OCI-M2 (cell line): Measurements from ENCODE around the gene HEBP1.

ENCODE experiments used
- DNase-seq: peaks from one replicate; lab custom pipeline; 2025; ENCODE audit not compliant: unreplicated experiment; lab: John Stamatoyannopoulos, UW

The HEBP1 gene

DNA sequence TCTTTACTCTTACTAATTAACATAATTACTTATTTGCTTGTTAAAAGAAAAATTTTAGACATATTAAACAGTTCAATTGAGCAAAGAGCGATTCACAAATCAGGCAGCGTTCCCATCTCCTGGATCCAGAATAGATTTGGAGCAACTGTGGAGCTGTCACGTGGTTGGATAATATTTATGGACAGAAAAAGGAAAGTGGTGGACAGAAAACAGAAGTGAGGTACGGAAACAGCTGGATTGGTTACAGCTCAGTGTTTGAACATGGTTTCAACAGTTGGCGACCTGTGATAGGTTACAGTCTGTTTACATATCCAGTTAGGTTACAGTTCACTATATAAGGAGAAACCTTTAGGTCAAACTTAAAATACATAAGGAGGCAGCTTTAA, 24.5 kb upstream of the HEBP1 start:
- DNase-seq, result no peak

DNA sequence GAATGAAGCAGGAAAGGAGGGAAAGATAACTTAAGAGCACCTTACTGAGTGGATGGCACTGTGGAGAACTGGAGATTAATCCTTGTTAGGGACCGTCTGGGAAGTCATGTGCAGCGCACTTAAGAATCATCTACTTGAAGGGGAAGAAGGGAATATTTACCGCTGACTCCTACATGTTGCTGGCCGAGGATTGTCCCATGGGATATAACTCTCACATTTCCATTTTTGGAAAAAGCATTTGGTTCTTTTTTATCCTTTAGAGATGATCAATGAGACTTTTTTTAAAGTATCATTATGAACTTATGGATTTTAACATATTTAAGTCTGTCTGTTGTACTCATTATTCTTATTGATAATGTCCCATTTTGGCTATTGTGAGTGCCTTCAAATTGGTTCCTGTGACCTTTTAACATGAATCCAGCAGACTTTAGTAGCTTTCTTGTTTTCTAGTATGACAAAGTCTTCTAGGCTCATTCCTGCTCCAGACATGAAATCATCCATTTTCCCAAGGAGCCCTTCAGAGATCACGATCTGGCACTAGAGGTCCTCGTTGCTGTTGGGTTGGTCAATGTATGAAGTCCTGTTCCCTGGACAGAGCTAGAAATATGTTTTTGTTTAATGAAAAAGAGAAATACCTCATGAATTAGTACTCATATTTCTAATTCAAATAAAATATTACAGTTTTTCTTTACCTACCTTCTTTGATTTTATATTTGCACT, 23.9 kb upstream of the HEBP1 start:
- no peak for DNase-seq

DNA sequence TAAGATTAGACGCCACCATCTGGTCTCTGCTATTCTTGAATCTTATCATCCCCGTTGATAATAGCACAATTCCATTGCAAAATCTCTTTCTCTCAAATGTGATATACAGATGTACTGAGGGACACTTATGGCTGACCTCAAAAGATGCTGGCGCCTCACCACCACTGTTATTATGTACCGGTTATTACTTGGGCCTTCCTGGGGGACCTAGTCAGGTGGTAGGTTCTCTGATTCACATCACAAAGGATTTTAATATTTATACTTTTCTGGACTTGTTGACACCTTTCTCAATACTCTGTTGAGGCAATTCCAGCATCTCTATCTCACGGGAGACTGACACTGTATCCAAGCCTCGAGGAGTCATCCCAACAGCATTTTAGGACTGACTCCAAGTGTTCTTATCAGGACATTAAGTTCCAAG, 22.8 kb upstream of the HEBP1 start:
- DNase-seq, result no peak

DNA sequence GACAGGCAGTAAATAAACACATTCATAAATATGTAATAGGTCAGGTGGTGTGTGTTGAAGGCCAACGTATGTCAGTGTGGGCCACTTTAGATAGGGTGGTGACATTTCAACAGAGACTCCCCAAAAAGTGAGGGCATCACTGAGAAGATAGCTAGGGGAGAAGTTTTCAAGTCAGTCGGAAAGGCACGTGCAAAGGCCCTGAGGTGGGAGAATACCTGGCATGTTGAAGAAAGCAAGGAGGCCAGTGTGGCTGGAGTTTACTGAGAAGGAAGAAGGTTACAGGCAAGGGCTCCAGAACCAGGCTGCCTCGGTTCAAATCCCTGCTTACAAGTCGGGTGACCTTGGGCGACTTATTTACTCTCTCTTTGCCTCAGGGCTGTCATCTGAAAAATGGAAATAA, 11.0 kb upstream of the HEBP1 start:
- DNase-seq, result no peak

DNA sequence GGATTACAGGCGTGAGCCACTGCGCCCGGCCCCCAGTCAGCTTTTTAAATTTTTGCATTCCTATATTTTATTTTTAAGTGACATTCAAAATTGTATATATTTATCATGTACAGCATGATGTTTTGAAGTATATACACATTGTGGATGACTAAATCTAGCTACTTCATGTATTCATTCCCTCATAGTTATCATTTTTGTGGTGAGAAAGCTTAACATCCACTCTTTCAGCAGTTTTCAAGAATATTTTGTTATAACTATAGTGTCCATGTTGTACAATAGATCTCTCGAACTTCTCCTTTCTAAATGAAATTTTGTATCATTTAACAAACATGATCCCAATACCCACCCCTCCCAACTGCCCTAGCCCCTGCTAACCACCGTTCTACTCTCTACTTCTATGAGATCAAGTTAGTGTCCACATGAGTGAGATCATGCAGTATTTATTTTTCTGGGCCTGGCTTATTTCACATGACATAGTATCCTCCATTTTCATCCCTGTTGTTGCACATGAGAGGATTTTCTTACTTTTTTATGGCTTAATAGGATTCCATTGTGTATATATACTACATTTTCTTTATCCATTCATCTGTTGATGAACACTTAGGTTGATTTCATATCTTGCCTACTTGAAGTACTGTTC, 8.8 kb upstream of the HEBP1 start:
- DNase-seq, result no peak

DNA sequence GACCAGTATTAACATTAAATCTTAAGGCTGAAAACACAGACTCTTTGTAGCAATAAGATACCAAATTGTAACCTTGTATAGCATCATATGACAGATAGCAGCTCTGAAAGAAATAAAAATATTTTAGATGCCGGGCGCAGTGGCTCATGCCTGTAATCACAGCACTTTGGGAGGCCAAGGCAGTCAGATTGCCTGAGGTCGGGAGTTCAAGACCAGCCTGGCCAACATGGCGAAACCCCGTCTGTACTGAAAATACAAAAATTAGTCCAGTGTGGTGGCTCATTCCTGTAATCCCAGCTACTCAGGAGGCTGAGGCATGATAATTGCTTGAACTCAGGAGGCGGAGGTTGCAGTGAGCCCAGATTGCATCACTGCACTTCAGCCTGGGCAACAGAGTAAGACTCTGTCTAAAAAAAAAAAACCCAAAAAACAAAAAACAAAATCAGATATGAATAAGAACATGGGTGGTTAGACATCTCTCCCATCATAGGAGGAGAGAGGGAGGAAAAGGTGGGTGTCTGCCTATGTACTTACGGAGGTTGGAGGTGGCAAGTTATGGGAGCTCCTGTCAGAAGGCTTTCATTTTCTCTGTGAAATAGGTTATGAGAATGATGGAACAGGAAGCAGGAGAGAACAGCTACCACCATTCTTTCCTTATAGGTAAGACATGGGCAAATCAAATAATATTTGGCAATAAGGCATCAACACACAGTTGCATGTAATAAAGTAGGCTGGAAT, 7.6 kb upstream of the HEBP1 start:
- DNase-seq, result no peak

DNA sequence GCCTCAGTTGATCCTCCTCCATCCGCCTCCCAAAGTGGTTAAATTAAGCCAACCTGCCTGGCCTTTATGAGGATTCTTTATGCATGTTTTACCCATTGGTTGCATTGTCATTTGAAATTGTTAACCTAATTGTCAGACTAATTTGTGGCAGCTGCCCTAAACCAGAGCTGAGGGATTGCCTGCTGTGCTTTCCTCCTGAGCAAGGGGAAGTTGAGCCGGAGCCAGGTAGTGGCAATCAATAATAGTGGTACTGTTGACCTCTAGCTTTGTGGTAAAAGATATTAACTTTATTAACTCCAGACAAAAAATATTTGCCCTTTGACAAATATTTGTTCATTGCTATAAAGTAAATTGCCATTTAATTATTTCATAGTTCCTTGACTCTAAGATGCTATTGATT, 5.6 kb upstream of the HEBP1 start:
- no peak for DNase-seq

DNA sequence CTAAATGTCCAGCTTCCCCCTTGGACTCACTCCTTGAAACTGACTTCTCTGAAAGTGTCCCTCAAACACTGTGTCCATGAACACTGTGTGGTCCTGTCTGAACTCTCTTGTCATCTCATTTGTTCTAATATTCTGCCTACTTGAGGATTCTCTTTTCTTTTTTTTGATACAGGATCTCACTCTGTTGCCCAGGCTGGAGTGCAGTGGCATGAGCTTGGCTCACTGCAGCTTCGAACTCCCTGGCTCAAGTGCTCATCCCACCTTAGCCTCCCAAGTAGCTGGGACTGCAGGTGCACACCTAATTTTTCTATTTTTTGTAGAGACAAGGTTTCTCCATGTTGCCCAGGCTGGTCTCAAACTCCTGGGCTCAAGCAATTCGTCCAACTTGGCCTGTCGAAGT, 4.9 kb upstream of the HEBP1 start:
- DNase-seq, result no peak

DNA sequence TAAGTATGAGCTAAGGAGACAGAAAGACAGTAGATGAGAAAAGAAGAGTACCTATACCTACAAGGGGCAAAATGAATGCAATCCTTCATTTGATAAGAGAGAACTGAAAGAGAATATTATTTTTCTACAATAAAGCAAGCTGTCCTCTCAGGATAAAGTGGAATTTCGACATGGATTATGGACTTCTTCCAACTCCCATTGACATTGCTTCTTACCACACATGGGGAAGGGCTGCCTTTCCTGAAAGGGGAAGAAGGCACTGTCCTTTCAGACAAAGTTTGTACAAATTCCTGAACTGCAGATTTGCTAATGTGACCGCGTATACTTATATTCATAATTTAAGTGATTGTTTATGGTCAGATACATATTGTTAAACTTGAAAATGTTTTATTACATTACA, 4.3 kb upstream of the HEBP1 start:
- no peak for DNase-seq

DNA sequence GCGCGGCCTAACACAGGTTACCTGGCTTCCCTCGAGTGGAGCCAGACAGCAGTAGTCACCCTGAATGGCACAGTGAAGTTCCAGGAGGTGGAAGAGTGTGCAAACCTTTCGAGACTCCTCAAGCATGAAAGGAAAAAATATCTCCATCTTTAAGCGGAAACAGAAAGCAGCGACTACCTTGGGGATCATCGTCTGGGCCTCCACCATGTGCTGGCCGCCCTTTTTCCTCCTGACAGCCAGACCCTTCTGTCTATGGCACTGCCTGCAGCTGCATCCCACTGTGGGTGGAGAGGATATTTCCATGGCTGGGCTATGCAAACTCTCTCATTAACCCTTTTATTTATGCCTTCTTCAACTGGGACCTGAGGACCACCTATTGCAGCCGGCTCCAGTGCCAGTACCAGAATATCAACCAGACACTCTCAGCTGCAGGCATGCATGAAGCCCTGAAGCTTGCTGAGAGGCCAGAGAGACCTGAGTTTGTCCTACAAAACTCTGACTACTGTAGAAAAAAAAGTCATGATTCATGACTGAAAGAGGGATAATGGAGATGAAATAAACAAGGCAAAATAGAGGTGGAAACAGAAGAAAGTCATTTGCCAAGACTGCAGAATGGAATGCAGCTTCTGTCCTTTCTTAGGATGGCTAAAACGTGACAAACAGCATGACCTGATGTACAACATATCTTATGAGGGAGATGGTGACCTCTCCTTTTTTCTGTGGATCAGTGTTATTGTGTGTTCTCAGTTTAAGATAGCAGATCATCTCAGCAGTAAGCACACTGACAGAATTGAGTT, 2.4 kb upstream of the HEBP1 start:
- no peak for DNase-seq

DNA sequence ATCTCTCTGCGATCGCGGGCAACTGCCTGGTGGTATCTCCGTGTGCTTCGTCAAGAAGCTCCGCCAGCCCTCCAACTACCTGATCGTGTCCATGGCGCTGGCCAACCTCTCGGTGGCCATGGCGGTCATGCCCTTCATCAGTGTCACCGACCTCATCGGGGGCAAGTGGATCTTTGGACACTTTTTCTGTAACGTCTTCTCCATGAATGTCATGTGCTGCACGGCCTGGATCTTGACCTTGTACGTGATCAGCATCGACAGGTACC, 1.6 kb upstream of the HEBP1 start:
- DNase-seq, result no peak

DNA sequence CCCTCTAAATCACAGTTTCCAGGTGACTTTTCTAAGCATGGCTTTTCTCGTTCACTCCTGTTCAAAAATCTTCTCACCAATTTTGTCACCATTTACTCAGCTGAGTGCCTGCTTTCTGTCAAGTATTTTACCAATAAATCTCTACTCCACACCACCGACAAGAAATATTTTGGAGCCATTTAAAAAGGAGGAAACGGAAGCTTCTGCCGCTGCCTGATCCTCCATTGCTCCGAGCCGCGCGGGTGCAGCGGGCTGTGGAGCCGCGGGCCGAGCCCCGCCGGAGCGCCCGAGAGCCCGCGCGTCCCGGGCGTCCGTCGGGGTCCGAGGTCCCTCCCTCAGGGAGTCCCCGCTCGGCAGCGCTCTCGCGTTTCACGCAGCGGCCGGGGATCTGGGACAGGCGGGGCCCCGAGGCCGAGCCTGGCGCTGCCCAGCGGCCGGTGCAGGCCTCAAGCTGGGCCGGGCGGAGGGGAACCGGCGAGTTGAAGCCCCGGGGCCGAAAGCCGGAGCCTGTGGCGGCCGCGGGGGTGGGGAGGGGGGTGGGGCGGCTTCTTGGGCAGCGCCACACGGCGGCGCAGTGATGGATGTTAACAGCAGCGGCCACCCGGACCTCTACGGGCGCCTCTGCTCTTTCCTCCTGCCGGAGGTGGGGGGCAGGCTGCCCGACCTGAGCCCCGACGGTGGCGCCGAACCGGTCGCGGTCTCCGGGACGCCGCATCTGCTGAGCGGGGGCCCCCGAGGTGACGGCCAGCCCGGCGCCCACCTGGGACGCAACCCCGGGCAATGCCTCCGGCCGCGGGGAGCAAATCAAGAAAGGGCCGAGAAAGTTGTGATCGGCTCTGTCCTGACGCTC, 1.1 kb upstream of the HEBP1 start:
- no peak for DNase-seq

DNA sequence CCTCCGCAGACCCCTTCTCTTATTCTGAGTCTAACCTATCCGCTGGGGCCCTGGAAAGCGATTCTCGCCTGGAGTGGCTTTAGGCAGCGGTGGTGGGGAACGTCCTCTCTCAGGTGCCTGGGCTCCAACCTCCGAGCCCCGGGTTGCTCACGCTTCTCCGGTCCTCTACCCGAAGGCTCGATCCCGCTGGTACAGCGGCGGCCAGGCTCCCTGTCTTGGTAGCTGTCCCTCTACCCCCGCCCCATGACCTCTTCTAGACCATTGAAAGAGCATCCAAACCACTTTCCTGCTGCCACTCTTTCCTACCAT, 505 bp upstream of the HEBP1 start:
- DNase-seq, result no peak

DNA sequence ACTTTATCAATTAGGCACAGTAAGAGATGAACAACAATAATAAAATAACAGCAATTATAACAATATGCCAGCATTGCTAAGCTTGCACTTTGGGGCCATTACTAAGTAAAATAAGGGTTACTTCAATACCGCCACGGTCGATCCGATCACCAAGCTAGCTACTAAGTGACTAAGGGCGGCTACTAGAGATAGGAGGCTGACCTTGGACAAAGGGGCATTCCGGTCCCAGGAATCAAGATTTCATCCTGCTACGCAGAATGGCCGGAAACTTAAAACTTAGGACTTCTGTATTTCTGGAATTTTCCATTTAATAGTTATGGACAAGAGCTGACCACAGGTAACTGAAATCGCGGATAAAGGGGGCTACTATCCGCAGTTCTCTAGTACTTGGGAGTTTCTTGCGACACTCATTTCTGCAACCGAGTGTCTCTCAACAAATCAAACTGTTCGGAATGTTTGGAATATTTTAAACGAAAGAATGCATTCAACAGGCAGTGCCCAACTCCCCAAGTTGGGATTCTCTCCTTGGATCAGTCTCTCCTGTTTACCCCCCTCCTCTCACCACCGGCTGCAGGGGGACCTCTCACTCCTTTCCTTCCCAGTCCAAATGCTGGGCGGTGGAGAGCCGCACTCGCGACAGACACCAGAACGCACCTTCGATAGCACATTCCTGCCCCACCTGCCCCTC, 650 bp downstream of the HEBP1 start:
- no peak for DNase-seq

DNA sequence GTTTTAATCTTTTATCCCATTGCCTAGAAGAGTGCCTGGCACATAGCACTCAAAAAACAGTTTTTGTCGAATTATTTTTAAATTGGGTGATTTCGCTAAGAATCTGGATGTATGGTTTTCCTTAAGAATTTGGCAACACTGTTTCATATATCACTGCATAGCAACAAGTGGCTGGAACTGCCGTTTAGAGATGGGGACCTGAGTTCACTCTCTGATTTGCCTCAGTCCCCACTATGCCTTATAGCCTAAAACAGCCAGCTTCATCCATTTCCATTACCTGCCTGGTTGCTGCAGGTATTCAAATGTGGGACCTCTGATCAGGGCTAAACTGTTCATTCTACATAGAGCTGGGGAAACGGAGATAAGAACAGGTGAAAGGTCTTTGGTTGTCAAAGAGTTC, 1.8 kb downstream of the HEBP1 start:
- no peak for DNase-seq

DNA sequence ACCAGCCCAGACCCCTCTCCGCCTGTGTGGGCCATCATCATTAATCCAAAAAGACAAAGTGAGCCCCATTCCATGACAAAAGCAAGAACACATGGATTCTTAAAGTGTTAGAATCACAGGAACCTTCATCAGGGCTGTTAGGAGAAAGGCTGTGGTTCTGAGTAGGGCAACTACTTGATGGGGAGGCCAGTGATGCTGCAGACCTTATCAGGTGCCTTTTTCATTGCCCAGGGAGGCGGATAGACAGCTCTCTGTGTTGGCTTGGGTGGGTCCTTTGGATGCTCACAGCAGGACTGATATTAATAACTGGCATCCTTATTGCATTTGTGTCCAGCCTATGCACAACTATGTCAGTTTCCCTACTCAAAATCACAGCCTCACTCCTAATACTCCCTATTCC, 2.3 kb downstream of the HEBP1 start:
- DNase-seq, result no peak

DNA sequence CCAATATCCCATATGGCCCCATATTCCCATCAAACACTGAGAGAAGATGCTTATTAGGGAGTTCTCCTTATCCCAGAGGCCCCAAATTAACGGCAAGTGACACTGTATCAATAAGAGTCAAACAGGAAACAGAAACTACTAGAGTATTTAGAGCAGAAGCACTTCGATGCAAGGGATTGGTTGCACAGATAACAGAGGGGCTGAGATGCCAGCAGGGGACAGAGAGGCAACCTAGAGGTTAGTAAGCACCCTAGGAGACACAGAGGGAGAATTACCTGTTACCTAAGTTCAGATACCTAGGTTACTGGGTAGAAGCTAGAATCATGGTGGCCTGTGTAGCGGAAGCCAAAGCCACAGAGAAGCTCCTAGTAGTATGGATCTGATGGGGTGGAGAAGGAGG, 2.9 kb downstream of the HEBP1 start:
- no peak for DNase-seq

DNA sequence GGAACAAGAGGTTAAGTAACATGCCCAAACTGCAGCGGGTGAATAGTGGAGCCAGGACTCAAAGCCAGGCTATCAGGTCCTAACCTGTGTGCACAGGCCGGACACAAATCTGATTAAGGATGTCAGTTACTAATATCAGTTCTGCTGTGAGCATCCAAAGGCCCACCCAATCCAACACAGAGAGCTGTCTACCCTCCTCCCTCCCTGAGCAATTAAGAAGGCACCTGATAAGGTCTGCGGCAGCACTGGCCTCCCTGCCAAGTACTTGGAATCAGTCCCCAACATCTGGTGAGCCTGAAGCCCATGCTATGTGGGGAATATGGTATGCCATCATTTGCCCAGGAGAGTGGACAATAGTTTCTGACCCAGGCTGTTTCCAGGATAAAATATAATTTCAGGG, 3.9 kb downstream of the HEBP1 start:
- no peak for DNase-seq

DNA sequence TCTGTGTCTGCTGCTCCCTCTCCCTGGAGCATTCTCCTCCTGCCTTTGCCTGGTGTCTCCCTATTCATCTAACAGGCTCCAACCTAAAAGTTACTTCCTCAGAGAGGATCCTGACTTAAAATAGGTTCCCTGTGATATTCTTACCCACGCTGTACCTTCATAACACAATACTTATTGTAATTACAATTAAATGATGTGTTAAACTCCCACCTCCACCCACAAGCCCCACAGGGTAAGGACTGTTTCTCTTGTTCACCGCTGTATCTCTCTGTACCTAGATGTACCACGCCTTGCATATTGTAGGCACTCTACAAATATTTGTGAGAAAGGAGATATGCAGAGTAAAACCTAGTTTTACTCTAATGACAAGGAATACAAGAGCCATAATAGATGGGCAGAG, 5.0 kb downstream of the HEBP1 start:
- DNase-seq, result no peak

DNA sequence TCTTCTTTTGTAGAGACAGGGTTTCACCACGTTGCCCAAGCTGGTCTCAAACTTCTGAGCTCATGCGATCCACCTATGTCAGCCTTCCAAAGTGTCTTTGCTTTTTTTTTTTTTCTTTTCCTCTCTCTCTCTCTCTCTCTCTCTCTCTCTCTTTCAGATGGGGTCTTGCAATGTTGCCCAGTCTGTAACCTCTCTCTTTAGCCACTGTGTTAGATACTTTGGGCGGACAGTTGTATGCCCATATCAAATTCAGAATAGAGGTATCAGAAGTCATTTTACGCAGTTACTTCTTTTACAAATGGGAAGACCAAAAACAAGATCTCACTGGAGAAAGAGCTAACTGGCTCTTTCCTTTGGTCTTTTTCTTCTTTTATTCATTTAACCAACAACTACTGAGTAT, 6.7 kb downstream of the HEBP1 start:
- no peak for DNase-seq
